ENCODE results near the gene ENOSF1. TPM values are rescaled to one million over a fixed set of nuclear protein-coding genes. Genes with fewer than 3 reads are reported as not detected.

ENOSF1 gene
- total RNA-seq, 1 experiment from 2014 or later = 26.2 TPM

- no peak for DNase-seq (ENCODE audit: low read depth)
Observed at GRCh38 chr18:673769-674168, 38.7 kb downstream of the ENOSF1 start.

GRCh38 chr18:673317-673716, 39.1 kb downstream of the ENOSF1 start:
- no peak for DNase-seq (ENCODE audit: low read depth)

DNA sequence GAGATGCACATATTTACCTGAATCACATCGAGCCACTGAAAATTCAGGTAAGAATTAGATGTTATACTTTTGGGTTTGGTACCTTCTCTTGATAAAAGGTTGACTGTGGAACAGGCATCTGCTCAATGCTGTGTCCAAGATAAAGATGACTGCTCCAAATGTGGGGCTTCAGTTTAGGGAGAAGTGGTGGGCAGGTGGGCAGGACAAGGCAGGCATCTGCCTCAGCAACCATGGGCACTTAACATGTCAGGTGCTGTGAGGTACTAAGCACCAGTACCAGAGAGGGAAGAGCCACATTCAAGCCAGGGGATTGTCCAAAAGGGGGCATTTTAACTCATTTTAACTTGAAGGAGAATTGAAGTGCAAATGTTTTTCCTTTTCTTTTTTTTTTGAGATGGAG, 41.0 kb downstream of the ENOSF1 start:
- no peak for DNase-seq (ENCODE audit: low read depth)

DNA sequence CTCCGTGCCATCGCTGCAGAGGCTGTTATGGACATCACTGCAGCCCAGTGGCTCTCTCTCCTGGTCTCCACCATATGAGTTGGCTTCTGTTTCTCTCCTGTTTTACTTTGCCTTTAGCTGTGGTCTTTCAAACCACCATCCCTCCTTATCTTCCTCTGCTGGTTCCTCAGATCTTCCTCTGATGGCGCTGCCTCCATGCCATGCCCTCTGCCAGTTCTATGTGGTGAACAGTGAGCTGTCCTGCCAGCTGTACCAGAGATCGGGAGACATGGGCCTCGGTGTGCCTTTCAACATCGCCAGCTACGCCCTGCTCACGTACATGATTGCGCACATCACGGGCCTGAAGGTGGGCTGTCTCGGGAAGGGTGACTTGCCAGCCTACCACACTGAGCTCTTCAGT, 41.9 kb downstream of the ENOSF1 start:
- no peak for DNase-seq (ENCODE audit: low read depth)

DNA sequence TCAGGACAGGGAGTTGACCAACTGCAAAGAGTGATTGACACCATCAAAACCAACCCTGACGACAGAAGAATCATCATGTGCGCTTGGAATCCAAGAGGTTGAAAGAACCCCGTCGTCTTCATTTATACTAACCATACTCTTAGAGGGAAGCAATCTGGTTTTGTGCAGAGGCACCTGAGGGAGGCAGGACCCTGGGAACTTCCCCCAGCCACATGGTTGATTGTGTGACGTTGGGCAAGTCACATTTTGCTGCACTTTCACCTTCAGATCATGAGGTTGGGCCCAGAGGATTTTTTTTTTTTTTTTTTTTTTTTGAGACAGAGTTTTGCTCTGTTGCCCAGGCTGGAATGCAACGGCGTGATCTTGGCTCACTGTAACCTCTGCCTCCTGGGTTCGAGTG, 43.4 kb downstream of the ENOSF1 start:
- no peak for DNase-seq (ENCODE audit: low read depth)

DNA sequence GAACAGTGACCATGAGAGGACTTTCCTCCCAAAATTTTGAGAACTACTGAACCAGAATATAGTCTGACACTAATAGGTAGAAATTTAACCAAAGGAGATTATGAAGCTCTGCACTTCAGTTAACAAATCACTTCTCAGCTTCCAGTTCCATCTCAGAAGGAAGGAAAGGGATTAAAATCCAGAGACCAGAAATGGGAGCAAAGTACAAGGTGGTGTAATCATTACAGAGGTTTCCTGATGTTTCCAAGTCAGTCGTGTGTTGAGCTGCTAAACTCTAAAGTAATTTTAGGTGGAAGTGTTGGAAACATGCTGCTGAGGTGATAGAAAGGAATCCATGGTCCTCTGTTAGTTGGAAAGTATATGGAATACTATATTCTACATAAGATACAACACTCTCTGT, 44.2 kb downstream of the ENOSF1 start:
- DNase-seq (ENCODE audit: low read depth) = no peak

DNA sequence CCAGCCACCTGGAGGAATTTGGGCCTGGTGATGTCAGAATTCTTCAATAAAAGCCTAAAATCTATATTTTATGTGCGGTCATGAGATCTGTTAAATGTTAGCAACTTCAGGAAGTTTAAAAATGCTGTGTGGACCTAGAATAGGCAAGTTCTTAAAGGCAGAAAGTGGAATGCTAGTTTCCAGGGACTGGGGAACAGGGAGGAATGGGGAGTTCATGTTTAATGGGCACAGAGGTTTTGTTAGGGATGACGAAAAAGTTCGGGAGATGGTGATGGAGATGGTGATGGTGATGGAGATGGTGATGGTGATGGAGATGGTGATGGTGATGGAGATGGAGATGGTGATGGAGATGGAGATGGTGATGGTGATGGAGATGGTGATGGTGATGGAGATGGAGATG, 45.8 kb downstream of the ENOSF1 start:
- no peak for DNase-seq (ENCODE audit: low read depth)

- no peak for DNase-seq (ENCODE audit: low read depth)
Observed at GRCh38 chr18:666177-666576, 46.3 kb downstream of the ENOSF1 start.

DNA sequence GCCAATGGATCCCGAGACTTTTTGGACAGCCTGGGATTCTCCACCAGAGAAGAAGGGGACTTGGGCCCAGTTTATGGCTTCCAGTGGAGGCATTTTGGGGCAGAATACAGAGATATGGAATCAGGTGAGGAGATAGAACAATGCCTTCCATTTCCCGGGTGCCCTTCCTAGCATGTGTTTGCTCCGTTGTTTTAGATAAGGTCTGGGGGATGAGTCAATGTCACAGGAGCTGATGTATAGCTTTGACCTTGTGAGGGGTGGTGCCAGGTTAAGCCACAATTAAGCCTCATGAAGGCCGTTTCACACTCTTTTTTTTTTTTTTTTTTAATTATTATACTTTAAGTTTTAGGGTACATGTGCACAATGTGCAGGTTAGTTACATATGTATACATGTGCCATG, 50.2 kb downstream of the ENOSF1 start:
- no peak for DNase-seq (ENCODE audit: low read depth)

GRCh38 chr18:659597-659996, 52.8 kb downstream of the ENOSF1 start:
- no peak for DNase-seq (ENCODE audit: low read depth)

GRCh38 chr18:658947-659533, 53.4 kb downstream of the ENOSF1 start:
- DNase-seq (ENCODE audit: low read depth) = no peak

DNA sequence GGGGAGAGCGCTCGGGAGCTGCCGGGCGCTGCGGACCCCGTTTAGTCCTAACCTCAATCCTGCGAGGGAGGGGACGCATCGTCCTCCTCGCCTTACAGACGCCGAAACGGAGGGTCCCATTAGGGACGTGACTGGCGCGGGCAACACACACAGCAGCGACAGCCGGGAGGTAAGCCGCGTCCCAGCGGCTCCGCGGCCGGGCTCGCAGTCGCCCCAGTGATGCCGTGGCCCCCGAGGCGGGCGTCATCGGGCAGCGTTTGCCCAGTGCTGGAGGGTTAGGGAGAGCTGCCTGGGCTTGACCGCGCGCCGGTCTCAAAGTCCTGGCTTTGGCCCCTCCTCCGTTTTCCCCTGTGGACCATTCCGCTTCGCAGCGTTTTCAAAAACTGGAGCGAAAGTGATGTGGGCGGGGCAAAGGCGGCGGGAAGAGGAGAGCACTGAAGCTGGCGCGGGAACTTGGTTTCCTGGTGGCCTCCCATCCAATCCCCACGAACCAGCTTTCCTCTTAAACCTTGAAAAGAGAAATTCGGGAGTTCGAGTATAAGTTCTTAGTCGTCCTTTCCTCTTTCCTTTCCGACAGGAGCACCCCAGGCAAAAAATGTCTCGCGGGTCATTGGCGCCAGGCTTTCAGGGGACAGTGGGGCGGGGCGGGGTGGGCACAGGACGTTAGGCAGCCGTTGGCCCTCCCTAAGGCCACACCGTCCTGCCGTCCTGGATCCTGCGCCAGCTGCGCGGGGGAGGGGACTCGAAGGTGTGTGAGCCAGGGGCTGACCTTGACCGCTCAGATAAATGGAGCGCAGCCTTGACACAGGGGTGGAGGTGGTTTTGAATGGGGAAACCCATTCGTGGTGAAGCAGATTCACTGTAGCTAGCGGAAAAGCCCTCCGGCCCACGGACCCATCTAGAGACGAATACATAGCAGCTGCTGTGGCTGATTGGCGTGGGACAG, 54.2 kb downstream of the ENOSF1 start:
- DNase-seq (ENCODE audit: low read depth) = peak; percentile 91

DNA sequence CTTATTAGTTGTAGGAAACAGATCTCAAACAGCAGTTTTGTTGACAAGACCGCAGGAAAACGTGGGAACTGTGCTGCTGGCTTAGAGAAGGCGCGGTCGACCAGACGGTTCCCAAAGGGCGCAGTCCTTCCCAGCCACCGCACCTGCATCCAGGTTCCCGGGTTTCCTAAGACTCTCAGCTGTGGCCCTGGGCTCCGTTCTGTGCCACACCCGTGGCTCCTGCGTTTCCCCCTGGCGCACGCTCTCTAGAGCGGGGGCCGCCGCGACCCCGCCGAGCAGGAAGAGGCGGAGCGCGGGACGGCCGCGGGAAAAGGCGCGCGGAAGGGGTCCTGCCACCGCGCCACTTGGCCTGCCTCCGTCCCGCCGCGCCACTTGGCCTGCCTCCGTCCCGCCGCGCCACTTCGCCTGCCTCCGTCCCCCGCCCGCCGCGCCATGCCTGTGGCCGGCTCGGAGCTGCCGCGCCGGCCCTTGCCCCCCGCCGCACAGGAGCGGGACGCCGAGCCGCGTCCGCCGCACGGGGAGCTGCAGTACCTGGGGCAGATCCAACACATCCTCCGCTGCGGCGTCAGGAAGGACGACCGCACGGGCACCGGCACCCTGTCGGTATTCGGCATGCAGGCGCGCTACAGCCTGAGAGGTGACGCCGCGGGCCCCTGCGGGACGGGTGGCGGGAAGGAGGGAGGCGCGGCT, 55.0 kb downstream of the ENOSF1 start, which contains the start of gene TYMS:
Gene TYMS (plus strand): TSS at position 343 of the 690 bp plus-strand sequence. CDS start 90 bp downstream, at position 433.
- peak; percentile 62 for DNase-seq (ENCODE audit: low read depth)

GRCh38 chr18:655445-655844, 57.0 kb downstream of the ENOSF1 start:
- DNase-seq (ENCODE audit: low read depth) = no peak

DNA sequence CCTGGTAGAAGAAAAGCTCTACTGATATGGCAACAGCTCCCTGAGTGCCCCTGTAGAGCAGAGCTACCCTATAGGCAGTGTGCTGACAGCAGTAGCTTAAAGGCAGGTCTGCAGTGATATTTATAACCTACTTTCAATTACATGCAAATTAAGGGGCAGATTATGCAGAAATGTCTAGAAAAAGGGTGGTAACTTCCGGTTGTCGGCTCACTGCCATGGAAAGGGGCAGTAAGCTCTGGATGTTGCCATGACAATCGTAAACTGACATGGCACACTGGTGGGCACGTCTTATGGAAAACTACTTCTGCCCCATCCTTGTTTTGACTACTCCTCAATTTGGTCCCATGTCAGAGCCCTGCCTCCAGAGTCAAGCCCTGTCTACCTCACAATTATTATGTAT, 57.8 kb downstream of the ENOSF1 start:
- DNase-seq (ENCODE audit: low read depth) = no peak

- no peak for DNase-seq (ENCODE audit: low read depth)
Observed at GRCh38 chr18:653512-653911, 58.9 kb downstream of the ENOSF1 start.

- DNase-seq (ENCODE audit: low read depth) = peak; percentile 50
Observed at GRCh38 chr18:652131-652530, 60.3 kb downstream of the ENOSF1 start.

DNA sequence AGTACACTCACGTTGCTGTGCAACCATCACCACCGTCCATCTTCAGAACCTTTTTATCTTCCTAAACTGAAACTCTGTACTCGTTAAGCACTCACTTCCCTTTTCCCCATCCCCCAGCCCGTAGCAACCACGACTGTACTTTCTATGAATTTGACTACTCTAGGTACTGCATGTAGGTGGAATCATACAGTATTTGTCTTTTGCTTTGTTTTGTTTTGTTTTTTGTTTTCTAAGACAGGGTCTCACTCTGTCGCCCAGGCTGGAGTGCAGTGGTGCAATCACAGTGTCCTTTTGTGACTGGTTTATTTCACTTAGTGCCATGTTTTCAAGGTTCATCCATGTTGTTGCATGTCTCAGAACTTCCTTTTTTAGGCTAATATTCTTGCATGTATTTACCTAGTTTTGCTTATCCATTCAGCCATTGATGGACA, 62.0 kb downstream of the ENOSF1 start:
- no peak for DNase-seq (ENCODE audit: low read depth)

- peak; percentile 41 for DNase-seq (ENCODE audit: low read depth)
Observed at GRCh38 chr18:649341-649740, 63.1 kb downstream of the ENOSF1 start.

- DNase-seq (ENCODE audit: low read depth) = peak; percentile 86
Observed at GRCh38 chr18:647304-647703, 65.1 kb downstream of the ENOSF1 start.

- DNase-seq (ENCODE audit: low read depth) = no peak
Observed at GRCh38 chr18:644395-645004, 67.9 kb downstream of the ENOSF1 start.

- DNase-seq (ENCODE audit: low read depth) = no peak
Observed at GRCh38 chr18:641224-641623, 71.2 kb downstream of the ENOSF1 start.
